ENCODE measurements around the gene NCAPD3. TPM values are rescaled to one million over a fixed set of nuclear protein-coding genes. Genes with fewer than 3 reads are reported as not detected.

Gene NCAPD3
- total RNA-seq, 3 donors from 2014 or later (not counting 1 experiment from before 2014, with no cell fraction given) = 27.6 to 33.6 (median 31.2) TPM

DNA sequence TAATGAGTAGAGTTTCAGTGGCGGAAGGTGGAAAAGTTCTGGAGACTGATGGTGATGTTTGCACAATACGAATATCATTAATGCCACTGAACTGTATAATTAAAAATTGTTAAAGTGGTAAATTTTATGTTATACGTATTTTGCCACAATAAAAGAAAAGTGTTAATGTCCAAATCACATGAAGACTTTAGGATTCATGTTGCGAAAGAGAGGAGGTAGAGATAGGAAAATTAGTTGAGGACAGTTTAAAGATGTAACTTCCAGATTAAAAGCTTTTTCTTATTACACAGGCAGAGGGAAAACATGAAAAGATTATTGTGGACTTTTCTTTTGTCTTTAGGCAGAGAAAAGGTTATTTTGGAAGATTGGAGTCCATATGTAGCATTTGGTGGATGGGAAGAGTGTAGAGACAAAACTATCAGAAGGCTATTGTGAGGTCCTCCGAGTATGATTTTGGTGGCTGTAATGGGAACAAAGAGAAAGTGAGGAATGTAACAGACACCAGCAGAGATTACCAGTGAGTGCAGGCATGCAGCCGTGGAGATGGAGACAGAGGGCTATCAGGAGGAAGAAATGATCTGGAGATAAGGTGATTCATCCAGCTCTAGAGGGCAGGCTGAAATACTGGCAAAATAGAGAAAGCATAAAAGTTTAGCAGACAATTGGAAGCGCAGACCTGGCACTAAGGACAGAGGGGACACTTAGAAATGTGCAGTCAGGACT, 13.2 kb upstream of the NCAPD3 start:
- no peaks in the 10 kb centered on the region for H3K27me3 ChIP-seq (ENCODE audit: control insufficient read depth, insufficient read depth, low read length)
- H3K27ac Mint-ChIP-seq = no peak overlapping the region
- H3K9me3 Mint-ChIP-seq = no peaks in the 10 kb centered on the region
- H3K4me3 Mint-ChIP-seq = no peak overlapping the region
- WGBS (ENCODE audit: insufficient coverage) = 98% methylated on average over 7 of the region's 7 CpGs
- peaks cover 24 to 44% of the 10 kb centered on the region in 2 donors for H3K4me1 Mint-ChIP-seq
- H3K9me3 ChIP-seq (ENCODE audit: control insufficient read depth, insufficient read depth, low read length) = no peaks in the 10 kb centered on the region
- H3K27ac ChIP-seq (ENCODE audit: low read length) = no peak overlapping the region
- peaks cover 40% of the 10 kb centered on the region for H3K36me3 ChIP-seq (ENCODE audit: control insufficient read depth, insufficient read depth, low read length)
- intact Hi-C loops (cut with micrococcal nuclease) = no loop called here
- ATAC-seq (no peak), DNase-seq (no peak)
- H3K4me3 ChIP-seq (ENCODE audit: low read length) = no peak overlapping the region
- peaks cover 20% of the 10 kb centered on the region for H3K36me3 Mint-ChIP-seq
- TF ChIP-seq, protein P1, sequence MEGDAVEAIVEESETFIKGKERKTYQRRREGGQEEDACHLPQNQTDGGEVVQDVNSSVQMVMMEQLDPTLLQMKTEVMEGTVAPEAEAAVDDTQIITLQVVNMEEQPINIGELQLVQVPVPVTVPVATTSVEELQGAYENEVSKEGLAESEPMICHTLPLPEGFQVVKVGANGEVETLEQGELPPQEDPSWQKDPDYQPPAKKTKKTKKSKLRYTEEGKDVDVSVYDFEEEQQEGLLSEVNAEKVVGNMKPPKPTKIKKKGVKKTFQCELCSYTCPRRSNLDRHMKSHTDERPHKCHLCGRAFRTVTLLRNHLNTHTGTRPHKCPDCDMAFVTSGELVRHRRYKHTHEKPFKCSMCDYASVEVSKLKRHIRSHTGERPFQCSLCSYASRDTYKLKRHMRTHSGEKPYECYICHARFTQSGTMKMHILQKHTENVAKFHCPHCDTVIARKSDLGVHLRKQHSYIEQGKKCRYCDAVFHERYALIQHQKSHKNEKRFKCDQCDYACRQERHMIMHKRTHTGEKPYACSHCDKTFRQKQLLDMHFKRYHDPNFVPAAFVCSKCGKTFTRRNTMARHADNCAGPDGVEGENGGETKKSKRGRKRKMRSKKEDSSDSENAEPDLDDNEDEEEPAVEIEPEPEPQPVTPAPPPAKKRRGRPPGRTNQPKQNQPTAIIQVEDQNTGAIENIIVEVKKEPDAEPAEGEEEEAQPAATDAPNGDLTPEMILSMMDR (IDR thresholded peaks at IDR 0.05) = no peak
- no peaks in the 10 kb centered on the region for H3K27me3 Mint-ChIP-seq (ENCODE audit: low read depth in 2 of 2)
- H3K4me1 ChIP-seq (ENCODE audit: control insufficient read depth, insufficient read depth, low read length) = peaks cover 19% of the 10 kb centered on the region

DNA sequence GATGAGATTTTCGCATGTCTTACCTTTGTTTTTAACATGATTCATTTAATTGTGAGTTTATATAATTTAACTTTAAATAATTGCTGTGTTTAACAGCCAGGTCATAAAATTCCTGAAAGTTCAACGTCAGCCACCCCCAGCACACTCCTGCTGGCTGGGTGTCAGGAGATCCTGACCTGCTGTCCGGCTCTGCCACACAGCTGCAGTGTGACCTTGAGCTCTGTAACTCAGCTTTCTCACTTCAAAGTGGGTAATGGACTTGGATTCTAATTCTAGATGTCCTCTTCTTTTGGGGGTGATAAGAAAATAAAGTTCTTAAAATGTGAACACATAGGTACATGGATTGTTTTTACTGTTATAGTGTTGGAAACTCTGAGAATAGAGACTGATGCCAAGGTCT, 11.6 kb upstream of the NCAPD3 start:
- peaks cover 35% of the 10 kb centered on the region for H3K4me1 ChIP-seq (ENCODE audit: control insufficient read depth, insufficient read depth, low read length)
- H3K4me3 Mint-ChIP-seq = no peak overlapping the region
- no peak overlapping the region for H3K27ac Mint-ChIP-seq
- H3K9me3 ChIP-seq (ENCODE audit: control insufficient read depth, insufficient read depth, low read length) = no peaks in the 10 kb centered on the region
- H3K36me3 ChIP-seq (ENCODE audit: control insufficient read depth, insufficient read depth, low read length) = peaks cover 30% of the 10 kb centered on the region
- H3K27me3 ChIP-seq (ENCODE audit: control insufficient read depth, insufficient read depth, low read length) = no peaks in the 10 kb centered on the region
- no peaks in the 10 kb centered on the region for H3K27me3 Mint-ChIP-seq (ENCODE audit: low read depth in 2 of 2)
- H3K4me1 Mint-ChIP-seq = peaks cover 36 to 60% of the 10 kb centered on the region in 2 donors
- no peak overlapping the region for H3K4me3 ChIP-seq (ENCODE audit: low read length)
- peaks cover 20% of the 10 kb centered on the region for H3K36me3 Mint-ChIP-seq
- TF ChIP-seq, protein P1 (IDR thresholded peaks at IDR 0.05) = no peak
- intact Hi-C loops (cut with micrococcal nuclease) = no loop called here
- DNase-seq = no peak
- no peak for ATAC-seq
- H3K27ac ChIP-seq (ENCODE audit: low read length) = no peak overlapping the region
- H3K9me3 Mint-ChIP-seq = no peaks in the 10 kb centered on the region
- 100% methylated on average over 2 of the region's 3 CpGs for WGBS (ENCODE audit: insufficient coverage)

DNA sequence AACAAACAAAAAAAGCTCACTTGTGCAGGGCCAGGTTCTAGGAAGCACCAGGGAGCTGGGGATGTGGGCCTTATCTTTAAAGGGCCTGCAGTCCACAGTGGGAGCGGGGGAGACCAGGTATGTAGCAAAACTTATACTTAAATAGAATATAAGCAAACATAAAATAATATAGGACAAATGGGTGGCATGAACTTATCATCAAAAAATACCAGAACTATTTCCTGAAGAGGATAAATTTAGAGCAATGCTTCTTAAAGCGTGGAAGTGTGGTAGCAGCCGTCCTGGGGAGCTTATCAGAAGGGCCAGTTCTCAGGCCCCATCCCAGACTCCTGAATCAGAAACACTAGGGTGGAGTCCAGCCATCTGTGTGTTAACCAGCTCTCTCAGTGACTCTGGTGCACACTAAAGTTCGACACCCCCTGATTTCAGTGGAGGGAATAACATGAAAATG, 10.0 kb upstream of the NCAPD3 start:
- peaks cover 14% of the 10 kb centered on the region for H3K36me3 ChIP-seq (ENCODE audit: control insufficient read depth, insufficient read depth, low read length)
- no peaks in the 10 kb centered on the region for H3K27me3 Mint-ChIP-seq (ENCODE audit: low read depth in 2 of 2)
- no peaks in the 10 kb centered on the region for H3K27me3 ChIP-seq (ENCODE audit: control insufficient read depth, insufficient read depth, low read length)
- H3K4me3 ChIP-seq (ENCODE audit: low read length) = no peak overlapping the region
- H3K4me1 Mint-ChIP-seq = peaks cover 53 to 72% of the 10 kb centered on the region in 2 donors
- H3K27ac Mint-ChIP-seq = no peak overlapping the region
- no peak for ATAC-seq
- peaks cover 20% of the 10 kb centered on the region for H3K36me3 Mint-ChIP-seq
- intact Hi-C loops (cut with micrococcal nuclease) = no loop called here
- H3K4me3 Mint-ChIP-seq = no peak overlapping the region
- H3K9me3 Mint-ChIP-seq = no peaks in the 10 kb centered on the region
- H3K9me3 ChIP-seq (ENCODE audit: control insufficient read depth, insufficient read depth, low read length) = no peaks in the 10 kb centered on the region
- 90% methylated on average over 3 of the region's 4 CpGs for WGBS (ENCODE audit: insufficient coverage)
- H3K4me1 ChIP-seq (ENCODE audit: control insufficient read depth, insufficient read depth, low read length) = peaks cover 52% of the 10 kb centered on the region
- TF ChIP-seq, protein P1 (IDR thresholded peaks at IDR 0.05) = no peak
- no peak for DNase-seq
- no peak overlapping the region for H3K27ac ChIP-seq (ENCODE audit: low read length)
